Measurements from ENCODE around the gene CDC6. TPM values are rescaled to one million over a fixed set of nuclear protein-coding genes. Genes with fewer than 3 reads are reported as not detected.

CDC6 gene
- total RNA-seq, 1 donor from 2014 or later, result 2.3 TPM

DNA sequence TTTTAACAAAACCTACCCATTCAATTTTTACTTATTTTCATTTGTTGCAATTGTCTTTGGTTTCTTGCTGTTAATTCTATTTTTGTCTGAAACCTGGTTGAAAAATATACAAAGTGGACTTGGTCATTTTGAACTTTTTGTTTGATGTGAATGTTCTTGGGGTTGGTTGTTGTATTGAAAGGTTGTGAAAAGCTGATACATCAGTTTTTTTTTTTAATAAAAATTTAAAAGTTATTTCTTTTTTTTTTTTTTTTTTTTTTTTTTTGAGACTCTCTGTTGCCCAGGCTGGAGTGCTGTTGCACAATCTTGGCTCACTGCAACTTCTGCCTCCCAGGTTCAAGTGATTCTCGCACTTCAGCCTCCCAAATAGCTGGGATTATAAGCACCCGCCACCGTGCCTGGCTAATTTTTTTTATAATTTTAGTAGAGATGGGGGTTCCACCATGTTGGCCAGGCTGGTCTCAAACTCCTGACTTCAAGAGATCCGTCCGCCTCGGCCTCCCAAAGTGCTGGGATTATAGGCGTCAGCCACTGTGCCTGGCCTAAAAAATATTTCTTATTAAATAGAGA is 39.7 kb upstream of the CDC6 start:
- intact Hi-C loops (cut with DNase I), result no loop called here
- Histone ChIP-seq H3K4me1 (peaks cover 28% of the 10 kb centered on the region), H3K27me3 (ENCODE audit: low read depth) (no peaks in the 10 kb centered on the region), H3K27ac (no peak overlapping the region), H3K4me3 (no peak overlapping the region), H3K36me3 (no peaks in the 10 kb centered on the region), H3K9me3 (no peaks in the 10 kb centered on the region)
- TF ChIP-seq, protein P1, sequence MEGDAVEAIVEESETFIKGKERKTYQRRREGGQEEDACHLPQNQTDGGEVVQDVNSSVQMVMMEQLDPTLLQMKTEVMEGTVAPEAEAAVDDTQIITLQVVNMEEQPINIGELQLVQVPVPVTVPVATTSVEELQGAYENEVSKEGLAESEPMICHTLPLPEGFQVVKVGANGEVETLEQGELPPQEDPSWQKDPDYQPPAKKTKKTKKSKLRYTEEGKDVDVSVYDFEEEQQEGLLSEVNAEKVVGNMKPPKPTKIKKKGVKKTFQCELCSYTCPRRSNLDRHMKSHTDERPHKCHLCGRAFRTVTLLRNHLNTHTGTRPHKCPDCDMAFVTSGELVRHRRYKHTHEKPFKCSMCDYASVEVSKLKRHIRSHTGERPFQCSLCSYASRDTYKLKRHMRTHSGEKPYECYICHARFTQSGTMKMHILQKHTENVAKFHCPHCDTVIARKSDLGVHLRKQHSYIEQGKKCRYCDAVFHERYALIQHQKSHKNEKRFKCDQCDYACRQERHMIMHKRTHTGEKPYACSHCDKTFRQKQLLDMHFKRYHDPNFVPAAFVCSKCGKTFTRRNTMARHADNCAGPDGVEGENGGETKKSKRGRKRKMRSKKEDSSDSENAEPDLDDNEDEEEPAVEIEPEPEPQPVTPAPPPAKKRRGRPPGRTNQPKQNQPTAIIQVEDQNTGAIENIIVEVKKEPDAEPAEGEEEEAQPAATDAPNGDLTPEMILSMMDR (IDR thresholded peaks at IDR 0.05), result no peak
- ATAC-seq, result no peak
- DNase-seq, result peak; percentile 62

DNA sequence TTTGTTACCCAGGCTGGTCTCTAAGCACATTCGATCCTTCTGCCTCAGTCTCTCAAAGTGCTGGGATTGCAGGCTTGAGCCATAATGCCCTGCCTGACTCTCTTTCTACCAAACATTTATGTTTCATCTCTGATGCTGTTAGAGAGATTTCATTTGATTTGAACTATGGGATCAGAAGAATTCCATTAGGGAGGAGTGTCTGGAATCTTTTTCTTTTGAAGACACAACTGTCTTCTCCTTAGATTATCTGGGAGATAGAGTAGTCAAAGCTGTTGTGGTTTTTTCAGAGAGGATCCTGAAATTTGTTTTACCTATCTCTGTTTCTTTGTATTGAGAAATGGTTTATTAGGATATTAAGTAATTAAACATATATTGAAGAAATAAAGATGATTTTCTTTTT is 39.2 kb upstream of the CDC6 start:
- TF ChIP-seq, protein P1 (IDR thresholded peaks at IDR 0.05), result no peak
- no peak for DNase-seq
- Histone ChIP-seq H3K4me1 (peaks cover 28% of the 10 kb centered on the region), H3K27me3 (ENCODE audit: low read depth) (no peaks in the 10 kb centered on the region), H3K27ac (no peak overlapping the region), H3K9me3 (no peaks in the 10 kb centered on the region), H3K36me3 (no peaks in the 10 kb centered on the region), H3K4me3 (no peak overlapping the region)
- ATAC-seq, result no peak
- intact Hi-C loops (cut with DNase I), result no loop called here

DNA sequence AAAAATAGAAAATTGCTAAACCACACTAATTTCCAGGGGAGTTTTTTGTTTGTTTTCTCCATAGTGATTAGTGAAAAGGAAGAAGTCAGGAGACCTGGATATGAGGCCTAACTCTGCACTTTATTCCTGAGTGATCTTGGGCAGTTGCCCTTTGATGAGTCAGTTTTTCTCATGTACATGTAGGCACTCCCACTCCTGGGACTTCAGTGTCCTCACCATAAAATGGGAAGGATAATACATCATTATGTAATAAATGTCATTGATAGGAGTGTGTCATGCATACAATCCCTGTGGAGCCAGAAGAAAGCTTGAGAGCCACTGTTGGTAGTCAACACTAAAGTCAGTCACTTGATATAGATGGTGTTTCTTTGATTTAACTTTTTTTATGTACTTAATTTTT is 36.1 kb upstream of the CDC6 start:
- intact Hi-C loops (cut with DNase I), result no loop called here
- no peaks in the 10 kb centered on the region for H3K9me3 ChIP-seq
- TF ChIP-seq, protein P1 (IDR thresholded peaks at IDR 0.05), result no peak
- H3K36me3 ChIP-seq, result peaks cover 5% of the 10 kb centered on the region
- H3K27me3 ChIP-seq (ENCODE audit: low read depth), result no peaks in the 10 kb centered on the region
- ATAC-seq (peak; percentile 48 to 63), DNase-seq (no peak)
- H3K4me1 ChIP-seq, result peaks cover 28% of the 10 kb centered on the region
- H3K27ac ChIP-seq, result no peak overlapping the region
- H3K4me3 ChIP-seq, result no peak overlapping the region

- TF ChIP-seq, protein P1 (IDR thresholded peaks at IDR 0.05), result no peak
Measured at GRCh38 chr17:40253565-40253964, 34.1 kb upstream of the CDC6 start.

GRCh38 chr17:40259505-40259904 is 28.2 kb upstream of the CDC6 start:
- no peak overlapping the region for H3K4me3 ChIP-seq
- H3K9me3 ChIP-seq, result no peaks in the 10 kb centered on the region
- intact Hi-C loops (cut with DNase I), result no loop called here
- peaks cover 82% of the 10 kb centered on the region for H3K36me3 ChIP-seq
- no peaks in the 10 kb centered on the region for H3K4me1 ChIP-seq
- ATAC-seq, result no peak
- no peaks in the 10 kb centered on the region for H3K27me3 ChIP-seq (ENCODE audit: low read depth)
- TF ChIP-seq, protein P1 (IDR thresholded peaks at IDR 0.05), result no peak
- DNase-seq, result no peak
- H3K27ac ChIP-seq, result no peak overlapping the region

More at GRCh38 chr17:40253565-40253964, 34.1 kb upstream of the CDC6 start:
- H3K27me3 ChIP-seq (ENCODE audit: low read depth), result no peaks in the 10 kb centered on the region
- intact Hi-C loops (cut with DNase I), result no loop called here
- no peak for DNase-seq
- peaks cover 18% of the 10 kb centered on the region for H3K4me1 ChIP-seq
- no peaks in the 10 kb centered on the region for H3K9me3 ChIP-seq
- no peak overlapping the region for H3K27ac ChIP-seq
- peaks cover 24% of the 10 kb centered on the region for H3K36me3 ChIP-seq
- no peak for ATAC-seq
- H3K4me3 ChIP-seq, result no peak overlapping the region
